Stimulated activated CD4-positive, alpha-beta T cell treated with anti-CD3 and anti-CD28 coated beads, Interleukin-12 subunit alpha, Interleukin-12 subunit beta, amount 100 ng/mL, for 4 hours (primary cell): ENCODE data around the gene TRAF3.

ENCODE experiments used
- DNase-seq: peaks from one replicate; pipeline ENCODE4 v3.0.0-alpha.2; 2020

The TRAF3 gene

DNA sequence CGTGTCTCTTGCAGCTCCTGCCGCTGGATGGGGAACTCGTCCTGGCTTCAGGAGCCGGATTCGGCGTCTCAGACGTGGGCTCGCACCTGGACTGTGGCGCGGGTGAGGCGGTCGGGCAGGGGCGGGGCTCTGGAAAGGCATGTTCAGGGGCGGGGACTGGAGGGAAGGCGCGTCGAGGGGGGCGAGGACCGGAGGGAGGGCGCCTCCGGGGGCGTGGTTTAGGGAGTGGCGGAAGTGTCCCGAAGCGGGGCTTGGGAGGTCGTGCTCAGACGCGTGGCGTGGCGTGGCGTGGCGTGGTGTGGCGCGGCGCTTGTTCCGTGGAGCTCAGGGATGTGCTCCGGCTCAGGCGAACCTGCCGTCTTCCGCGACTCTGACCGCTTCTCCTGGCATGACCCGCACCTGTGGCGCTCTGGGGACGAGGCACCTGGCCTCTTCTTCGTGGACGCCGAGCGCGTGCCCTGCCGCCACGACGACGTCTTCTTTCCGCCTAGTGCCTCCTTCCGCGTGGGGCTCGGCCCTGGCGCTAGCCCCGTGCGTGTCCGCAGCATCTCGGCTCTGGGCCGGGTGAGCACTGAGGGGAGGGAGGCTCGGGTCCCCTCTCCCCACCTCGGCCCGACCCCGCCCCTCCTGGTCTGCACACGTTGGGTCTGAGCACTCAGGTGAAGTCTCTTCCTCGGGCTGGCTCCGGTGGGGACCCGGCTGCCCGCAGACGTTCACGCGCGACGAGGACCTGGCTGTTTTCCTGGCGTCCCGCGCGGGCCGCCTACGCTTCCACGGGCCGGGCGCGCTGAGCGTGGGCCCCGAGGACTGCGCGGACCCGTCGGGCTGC lies 151.4 kb downstream of the TRAF3 start:
- DNase-seq, result peak; percentile 70

DNA sequence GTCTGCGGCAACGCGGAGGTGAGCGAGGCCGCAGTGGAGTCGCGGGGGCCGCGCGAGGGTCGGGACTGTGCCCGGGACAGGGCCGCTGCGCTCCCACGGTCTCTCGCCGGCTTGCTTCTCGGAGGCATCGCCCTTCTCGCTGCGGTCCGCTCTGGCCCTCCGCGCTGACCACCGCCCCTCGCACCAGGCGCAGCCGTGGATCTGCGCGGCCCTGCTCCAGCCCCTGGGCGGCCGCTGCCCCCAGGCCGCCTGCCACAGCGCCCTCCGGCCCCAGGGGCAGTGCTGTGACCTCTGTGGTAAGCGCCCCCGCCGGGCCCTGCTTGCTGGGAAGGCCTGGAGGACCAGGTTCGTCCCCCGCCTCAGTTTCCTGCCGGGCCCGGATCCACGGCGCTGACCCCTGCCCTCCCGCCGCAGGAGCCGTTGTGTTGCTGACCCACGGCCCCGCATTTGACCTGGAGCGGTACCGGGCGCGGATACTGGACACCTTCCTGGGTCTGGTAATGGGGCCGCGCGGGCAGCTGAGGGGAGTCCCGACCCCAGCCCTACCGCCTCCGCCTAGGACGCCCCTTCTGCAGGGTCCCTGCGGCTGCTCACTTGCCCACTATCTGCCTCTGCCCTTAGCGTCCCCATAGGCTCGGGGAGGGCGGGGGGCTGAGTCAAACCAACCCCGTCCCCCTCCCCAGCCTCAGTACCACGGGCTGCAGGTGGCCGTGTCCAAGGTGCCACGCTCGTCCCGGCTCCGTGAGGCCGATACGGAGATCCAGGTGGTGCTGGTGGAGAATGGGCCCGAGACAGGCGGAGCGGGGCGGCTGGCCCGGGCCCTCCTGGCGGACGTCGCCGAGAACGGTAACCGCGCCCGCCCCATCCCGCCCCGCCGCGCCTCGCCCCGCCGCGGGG lies 152.2 kb downstream of the TRAF3 start:
- no peak for DNase-seq

DNA sequence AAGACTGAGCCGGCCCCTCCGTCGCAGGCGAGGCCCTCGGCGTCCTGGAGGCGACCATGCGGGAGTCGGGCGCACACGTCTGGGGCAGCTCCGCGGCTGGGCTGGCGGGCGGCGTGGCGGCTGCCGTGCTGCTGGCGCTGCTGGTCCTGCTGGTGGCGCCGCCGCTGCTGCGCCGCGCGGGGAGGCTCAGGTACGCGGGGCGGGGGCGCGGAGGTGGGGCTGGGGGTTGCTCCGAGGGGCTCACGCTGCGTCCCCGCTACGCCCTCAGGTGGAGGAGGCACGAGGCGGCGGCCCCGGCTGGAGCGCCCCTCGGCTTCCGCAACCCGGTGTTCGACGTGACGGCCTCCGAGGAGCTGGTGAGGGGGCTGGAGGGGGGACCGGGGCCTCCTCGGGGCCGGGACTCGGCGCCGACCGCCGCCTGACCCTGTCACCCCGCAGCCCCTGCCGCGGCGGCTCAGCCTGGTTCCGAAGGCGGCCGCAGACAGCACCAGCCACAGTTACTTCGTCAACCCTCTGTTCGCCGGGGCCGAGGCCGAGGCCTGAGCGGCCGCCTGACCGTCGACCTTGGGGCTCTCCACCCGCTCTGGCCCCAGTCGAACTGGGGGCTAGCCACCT lies 153.0 kb downstream of the TRAF3 start:
- DNase-seq, result no peak

DNA sequence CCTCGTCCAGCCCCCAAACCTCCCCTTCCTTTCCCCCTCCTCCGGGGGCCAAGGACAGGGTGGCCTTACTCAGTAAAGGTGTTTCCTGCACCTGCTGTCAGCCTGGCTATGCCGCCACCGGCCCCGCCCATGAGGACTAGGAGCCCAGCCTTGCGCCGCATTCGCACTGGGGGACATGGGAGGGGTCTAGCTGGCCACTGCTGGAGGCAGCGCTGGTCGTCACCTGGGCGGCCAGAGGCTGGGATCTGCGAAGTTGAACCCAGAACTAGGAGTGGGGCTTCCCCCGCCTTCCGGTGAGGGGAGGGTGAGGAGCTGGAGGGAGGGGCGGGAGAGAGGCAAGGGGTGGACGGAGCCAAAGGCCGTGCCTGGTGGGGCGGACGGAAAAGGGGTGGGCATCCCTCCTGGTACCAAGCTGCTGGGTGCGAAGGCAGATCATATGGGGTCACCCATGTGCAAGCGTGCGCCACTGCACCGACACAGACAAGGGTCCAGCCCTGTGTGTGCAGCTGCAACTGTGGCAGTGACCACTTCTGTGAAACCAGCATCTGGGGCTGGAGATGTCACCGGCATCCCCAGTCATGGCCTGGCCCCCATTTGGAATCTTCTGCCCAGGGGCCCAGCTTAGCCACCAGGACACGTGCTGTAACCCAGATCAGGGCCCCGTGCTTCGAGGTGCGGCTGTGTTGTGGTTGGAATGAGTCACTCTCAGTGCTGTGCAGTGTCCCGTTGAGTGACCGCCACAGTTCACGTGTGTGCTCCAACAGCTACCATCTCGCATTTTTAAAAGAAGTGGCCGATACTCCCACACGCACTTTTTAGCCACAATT lies 153.7 kb downstream of the TRAF3 start:
- no peak for DNase-seq

DNA sequence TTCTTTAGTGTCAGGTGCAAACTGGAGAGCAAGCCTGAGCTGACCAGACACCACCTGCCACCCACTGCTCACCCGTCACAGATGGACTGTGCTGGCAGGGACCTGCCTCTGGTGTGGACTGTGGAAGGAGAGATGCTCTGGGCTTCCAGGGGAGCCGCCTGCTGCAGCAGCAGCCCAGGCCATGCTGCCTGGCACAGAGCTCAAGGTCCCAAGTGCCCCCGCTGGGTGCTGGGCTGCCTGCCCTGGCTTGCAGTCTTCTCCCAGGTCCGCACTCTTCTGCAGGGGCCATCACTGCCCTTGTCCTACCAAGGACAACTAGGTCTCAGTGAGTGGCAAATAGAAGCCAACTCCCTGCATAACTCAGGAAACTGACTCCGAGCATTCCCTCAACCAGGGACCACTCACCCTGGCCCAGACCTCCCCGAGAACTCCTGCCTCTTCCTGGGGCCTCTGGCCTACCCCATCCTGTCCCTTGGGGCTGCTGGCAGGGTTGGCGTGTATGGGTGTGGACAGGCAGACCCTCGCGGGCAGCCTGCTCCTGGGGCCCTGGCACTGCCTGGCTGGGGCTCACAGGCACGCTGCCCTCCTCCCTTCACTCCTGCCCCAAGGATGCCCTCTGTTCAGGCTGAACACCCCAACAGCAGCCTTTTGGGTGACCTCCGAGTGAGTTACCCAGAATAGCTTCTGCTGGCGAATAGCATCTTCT lies 154.5 kb downstream of the TRAF3 start:
- no peak for DNase-seq

DNA sequence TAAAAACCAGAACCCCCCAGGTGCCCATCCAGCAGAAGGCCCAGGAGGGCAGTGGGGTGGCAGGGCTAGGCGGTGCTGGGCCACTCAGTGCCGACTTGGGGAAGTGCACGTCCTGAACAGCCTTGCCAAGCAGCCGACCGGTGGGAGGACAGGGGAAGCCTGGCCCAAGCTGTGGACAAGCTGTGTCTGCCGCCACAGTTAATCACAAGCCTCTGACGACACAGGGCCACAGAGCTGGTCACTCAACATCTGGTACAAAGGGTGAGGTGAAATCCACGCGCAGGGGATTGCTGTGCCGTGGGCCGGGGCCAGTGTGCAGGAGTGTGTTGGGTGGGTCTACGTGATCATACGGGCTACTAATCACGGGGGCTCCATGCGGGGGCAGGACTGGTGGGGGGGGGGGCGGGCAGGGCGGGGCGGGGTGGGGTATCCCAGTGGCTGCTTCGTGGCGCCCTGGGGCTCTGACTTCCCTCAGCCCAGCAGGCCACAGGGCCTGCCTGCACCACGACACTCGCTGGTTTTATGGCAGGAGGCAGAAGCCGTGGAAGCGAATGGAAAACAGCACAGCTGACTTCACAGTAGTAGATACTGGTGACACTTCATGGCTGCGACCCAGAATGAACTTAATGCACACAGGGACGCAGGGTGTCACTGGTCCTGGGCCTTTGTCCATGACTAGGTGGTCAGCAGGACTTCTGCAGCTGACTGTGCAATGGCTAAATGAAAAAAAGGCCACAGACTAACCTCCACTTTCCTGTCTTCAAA lies 155.4 kb downstream of the TRAF3 start:
- DNase-seq, result no peak

DNA sequence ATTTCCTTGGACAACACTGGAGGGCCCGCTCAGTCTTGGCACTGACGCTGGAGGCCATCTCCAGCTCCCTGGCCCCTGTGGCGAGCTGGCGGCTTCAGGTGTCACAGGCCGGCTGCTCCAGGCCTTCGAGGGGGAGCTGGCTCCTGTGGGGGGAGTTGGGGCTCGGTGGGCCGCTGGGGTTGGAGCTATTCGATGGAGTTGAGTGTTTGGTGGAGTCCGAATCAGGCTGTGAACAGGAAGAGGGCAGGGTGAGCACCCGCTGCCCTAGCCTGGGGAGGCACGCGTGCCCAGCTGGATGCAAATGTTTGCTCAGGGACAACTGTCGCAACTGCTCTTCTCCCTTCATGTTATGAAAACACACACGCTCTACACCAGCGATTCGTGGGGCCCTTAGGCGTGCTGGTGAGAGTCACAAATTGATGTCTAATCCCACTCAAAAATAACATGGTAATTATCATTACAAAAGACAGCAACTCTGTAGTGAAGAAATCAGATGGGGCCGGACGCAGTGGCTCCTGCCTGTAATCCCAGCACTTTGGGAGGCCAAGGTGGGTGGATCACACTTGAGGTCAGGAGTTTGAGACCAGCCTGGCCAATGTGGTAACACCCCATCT lies 156.5 kb downstream of the TRAF3 start:
- no peak for DNase-seq

DNA sequence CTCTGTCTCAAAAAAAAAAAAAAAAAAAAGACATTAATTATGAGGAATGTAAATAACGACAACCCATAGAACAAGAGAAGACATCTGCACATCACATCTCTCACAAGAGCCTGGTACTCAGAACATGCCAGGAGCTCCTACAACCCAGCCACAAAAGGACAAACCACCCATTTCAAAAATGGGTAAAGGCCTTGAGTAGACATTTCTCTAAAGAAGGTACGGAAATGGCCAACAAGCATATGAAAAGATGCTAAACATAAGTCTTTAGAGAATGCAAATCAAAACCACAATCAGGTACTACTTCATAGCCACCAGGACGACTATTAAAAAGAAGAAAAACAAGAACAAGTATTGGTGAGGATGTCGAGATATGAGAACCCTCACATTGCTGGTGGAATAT lies 158.5 kb downstream of the TRAF3 start:
- no peak for DNase-seq

DNA sequence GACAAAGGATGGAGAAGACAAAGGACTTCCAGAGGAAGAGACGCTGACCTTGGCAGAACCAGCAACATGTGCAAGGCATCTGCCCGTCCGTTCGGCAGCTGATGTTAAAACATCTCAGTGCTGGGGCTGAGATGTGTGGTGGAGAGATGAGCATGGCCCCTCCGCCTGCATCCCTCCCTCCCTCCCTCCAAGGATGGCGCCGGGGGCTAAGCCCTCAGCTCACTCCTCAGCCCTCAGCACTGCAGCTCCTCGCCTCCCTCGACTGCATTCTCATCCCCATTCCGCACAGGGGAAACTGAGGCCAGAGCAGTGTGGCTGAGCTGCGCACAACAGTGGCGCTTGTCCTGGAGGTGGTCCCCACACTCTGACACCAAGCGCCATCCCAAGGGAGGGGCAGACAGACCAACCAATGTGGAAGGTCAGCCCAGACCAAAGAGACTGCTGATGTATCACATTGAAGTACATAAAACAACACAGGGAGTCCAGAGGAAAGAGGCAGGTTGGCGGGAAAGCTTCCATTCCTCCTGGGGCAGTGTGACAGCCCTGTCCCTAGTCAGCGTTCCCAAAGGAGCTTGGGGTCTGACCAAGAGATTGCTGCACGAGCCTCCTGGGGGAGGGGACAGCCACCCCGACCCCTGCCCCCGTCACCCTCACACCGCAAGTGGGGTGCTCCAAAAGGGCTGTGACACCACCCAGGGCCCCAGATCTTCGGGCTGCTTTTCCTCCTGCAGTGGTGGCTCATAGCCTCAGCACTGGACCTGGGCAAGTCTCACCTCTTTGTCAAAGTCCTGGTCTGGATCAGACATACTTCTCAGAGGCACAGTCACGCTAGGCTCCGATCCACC lies 160.3 kb downstream of the TRAF3 start:
- no peak for DNase-seq

DNA sequence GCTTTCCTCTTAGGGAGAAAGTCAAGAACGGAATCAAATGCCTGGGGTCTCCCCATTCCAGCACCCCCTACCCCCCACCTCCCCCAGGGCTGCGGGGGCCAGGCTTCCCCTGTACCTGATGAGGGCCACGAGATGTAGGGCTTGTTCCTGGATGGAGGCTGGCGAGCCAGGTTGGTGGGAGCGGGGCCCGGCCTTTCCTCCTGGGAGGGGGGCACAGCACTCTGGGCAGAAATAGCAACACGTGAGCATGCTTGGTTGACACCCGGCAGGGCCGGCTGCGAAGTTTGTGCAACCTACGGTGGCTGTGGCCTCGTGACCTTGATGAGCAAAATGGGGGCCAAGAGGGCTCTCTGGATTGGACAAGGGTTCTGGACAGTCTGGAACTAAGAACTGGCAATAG lies 160.9 kb downstream of the TRAF3 start:
- no peak for DNase-seq

DNA sequence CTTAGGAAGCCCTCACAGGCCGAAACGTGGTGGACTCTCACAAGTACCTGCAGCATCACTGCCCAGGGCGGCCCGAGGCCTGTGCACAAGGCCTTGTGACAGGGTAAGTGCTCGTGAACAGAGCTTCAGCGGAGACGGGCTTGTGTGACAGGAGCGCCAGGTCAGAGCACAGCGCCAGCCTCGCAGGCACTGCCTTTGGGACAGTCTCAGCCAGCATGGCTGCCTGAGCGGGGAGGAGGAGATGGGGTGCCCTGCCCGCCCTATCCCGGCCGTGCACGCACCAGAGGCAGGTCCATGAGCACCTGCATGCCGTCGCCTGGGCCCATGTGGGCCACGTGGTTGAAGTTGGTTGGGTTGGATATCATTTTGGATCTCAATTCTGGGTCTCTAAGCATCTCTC lies 162.1 kb downstream of the TRAF3 start:
- DNase-seq, result no peak

DNA sequence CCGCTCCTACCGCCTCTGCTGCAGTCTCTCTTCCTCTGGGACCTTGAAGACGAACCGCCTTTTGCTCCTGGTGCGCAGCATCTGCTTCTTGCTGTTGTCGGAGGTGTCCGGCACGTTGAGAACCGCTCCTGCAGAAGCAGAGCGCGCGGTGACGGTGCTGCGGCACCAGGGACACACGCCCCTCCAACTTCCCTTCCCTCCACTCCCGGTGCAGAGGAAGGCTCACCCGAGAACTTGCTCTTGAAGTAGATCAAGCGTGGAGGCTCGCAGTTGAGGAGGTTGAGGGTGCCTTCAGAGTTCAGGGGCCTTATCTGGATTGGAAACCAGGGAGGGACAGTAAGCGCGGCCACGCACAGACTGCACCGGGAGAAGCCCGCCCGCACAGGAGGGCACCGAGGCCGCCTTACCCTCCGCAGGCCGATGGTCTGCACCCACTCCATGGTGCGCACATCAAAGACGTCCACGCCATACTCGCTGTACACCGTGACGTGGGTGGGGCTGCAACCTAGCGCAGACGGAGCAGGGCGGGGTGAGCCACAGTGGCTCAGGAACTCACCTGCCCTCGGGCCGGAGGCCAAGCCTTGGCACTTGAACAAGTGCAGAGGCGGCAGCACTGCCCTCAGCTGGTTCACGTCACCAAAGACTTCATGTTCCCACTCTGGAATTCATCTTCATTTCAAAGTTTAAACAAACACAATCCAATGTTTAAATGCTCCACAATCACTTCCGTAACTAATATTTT lies 162.7 kb downstream of the TRAF3 start:
- DNase-seq, result no peak

DNA sequence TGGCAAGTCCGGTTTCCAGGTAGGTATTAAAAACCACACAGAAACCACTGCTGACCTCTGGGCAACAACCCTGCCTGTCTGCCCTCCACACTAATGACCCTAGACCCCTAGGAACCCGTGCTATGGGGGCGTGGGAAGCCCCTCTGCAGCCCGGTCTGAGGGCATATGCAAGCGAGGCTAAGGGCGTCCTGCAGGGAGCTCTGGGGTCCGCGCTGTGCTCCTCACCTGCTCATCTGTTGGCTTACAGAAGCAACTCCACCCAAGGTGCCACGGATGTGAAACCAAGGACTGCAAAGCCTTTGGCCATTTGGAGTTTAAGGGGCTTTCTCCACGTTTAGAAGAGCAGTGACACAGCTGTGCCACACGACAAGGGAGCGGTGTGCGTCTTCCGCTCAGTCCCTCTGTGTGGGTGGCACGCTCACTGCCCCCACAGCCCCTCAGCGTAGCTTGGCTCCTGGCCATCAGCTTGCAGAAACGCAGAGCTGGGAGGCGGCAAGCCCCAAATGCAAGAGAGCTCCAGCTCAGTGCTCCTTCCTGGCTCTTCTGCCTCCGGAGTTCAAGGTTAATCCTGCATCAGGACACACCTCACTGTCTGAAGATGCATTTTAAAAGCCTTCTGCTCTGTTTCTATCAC lies 163.6 kb downstream of the TRAF3 start:
- DNase-seq, result no peak

DNA sequence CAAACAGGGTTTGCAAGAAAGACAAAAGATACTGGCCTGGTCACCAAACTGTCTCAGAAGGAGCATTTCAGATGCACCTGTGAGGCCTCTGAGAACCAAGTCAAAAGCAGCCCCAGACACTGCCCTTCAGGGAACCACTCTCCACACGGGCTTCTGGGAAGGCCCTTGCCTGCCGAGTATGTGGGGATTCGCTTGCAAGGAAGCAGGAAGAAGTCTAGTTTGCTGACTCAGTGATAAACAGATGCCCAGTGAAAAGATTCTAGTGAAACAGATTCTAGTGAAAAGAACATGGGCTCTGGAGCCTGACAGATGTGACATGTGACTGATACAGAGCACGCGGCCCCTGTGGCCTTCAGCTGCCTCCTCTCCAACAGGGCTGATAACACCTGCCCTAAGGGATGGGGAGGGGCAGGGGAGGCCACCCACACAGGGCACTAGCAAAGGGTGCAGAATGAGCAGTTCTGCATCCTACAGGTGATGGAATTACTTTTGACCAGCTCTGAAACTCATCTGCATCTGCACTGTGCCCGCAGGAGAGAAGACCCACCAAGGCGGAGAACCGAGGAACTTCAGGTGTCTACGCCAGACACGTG lies 164.3 kb downstream of the TRAF3 start:
- DNase-seq, result no peak

DNA sequence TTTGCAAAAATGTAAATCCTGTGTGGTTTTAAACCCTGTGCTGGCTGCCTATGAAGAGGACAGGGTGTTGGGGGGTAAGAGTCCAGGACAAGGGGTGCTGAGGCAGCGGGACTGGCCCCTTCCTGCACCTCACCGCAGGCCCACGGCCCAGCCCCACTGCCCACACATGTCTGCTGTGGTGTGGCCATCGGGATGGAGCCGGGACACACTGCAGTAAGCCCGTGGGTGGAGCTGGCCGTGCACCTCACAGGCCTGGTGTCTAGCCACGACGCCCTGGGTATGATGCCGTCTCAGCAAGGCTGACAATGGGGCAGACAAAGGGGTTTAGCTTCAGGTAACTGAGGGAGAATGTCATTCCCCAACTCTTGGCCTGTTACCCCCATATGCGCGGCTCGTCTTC lies 164.8 kb downstream of the TRAF3 start:
- DNase-seq, result no peak

DNA sequence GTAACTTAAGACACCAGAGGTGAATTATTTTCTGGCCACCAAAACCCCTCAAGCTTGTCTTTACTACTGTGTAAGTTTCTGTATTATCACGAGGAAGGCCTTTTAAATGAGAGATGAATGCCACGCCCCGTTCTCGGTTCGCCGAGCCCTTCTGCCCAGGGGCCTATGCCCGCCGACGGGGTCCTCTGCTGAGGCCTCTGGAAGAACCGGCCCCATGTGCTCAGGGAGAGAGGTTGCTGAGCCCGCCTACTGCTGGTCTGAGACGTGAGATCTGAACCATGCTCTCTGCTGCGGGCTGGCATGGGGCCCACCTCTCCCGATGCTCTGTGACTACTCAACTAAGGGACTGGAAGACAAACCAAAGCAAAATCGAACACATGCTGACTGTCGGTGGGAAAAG lies 166.2 kb downstream of the TRAF3 start:
- no peak for DNase-seq

DNA sequence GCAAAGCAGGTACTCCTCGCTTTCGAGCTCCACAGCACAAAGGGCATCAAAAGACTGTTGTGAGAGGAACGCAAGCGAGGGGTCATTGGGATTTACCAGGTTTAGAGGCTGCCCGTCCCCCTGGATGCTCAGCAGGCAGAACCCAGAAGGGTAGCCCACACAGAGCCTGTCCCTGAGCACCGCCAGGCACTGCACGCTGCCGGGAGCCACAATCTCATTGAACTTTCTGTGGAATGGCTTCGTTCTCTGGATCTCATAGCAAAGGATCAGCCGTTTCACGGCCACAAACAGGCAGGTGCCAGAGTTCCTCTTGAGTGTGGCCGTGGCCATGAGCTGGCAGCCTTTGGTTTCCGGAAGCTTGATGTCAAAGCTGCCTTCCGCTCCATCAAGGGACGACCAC lies 166.7 kb downstream of the TRAF3 start:
- DNase-seq, result no peak
